Endothelial cell of hepatic sinusoid (primary cell): ENCODE measurements around the gene P2RX5.
"Not testable (repeated sequence)": the region's sequence is repeated elsewhere in the genome, so short reads cannot be mapped to it uniquely, and the experiment has no call there.

Source experiments
- in situ Hi-C: cut with HindIII; loops from 2 replicates; pipeline ENCODE4 v1.10.0; 2017; ENCODE audit warnings: low sequenced_read_pairs

The P2RX5 gene

GRCh38 chr17:3715296-3715695 is 19.3 kb upstream of the P2RX5 start:
- in situ Hi-C loops = no loop called here

GRCh38 chr17:3712811-3713463 is 17.0 kb upstream of the P2RX5 start:
- in situ Hi-C loops = no loop called here

- in situ Hi-C loops = no loop called here
These were observed 15.0 kb upstream of the P2RX5 start for GRCh38 chr17:3710951-3711383.

- in situ Hi-C loops = no loop called here
These were observed 12.4 kb upstream of the P2RX5 start for GRCh38 chr17:3708366-3708765.

- in situ Hi-C loops = not testable (repeated sequence)
These were observed 9.7 kb upstream of the P2RX5 start for GRCh38 chr17:3705718-3705984.

GRCh38 chr17:3704931-3705717 is 9.2 kb upstream of the P2RX5 start:
- in situ Hi-C loops = no loop called here

- in situ Hi-C loops = not testable (repeated sequence)
These were observed 6.1 kb upstream of the P2RX5 start for GRCh38 chr17:3702041-3702539.

- in situ Hi-C loops = loop anchor here (10.0 kb wide), 1 partner anchor 65 kb away; no protein-coding TSS in a partner anchor
These were observed 4.0 kb upstream of the P2RX5 start for GRCh38 chr17:3699951-3700350.

GRCh38 chr17:3698139-3698538 is 2.2 kb upstream of the P2RX5 start:
- in situ Hi-C loops = loop anchor here (10.0 kb wide), 1 partner anchor 67 kb away; no protein-coding TSS in a partner anchor

GRCh38 chr17:3697103-3697476 is 1.1 kb upstream of the P2RX5 start:
- in situ Hi-C loops = loop anchor here (10.0 kb wide), 1 partner anchor 68 kb away; no protein-coding TSS in a partner anchor

- in situ Hi-C loops = loop anchor here (10.0 kb wide), 1 partner anchor 70 kb away; no protein-coding TSS in a partner anchor
These were observed 729 bp downstream of the P2RX5 start for GRCh38 chr17:3695129-3695722.

- in situ Hi-C loops = loop anchor here (10.0 kb wide), 1 partner anchor 71 kb away; no protein-coding TSS in a partner anchor
These were observed 2.1 kb downstream of the P2RX5 start for GRCh38 chr17:3693829-3694231.

- in situ Hi-C loops = loop anchor here (10.0 kb wide), 1 partner anchor 72 kb away; no protein-coding TSS in a partner anchor
These were observed 2.8 kb downstream of the P2RX5 start for GRCh38 chr17:3693141-3693540.

- in situ Hi-C loops = loop anchor here (10.0 kb wide), 1 partner anchor 72 kb away; no protein-coding TSS in a partner anchor
These were observed 3.6 kb downstream of the P2RX5 start for GRCh38 chr17:3692346-3692745.

GRCh38 chr17:3691617-3692067 is 4.3 kb downstream of the P2RX5 start:
- in situ Hi-C loops = loop anchor here (10.0 kb wide), 1 partner anchor 73 kb away; no protein-coding TSS in a partner anchor

GRCh38 chr17:3690094-3690715 is 5.8 kb downstream of the P2RX5 start:
- in situ Hi-C loops = loop anchor here (10.0 kb wide), 1 partner anchor 75 kb away; no protein-coding TSS in a partner anchor

- in situ Hi-C loops = loop anchor here (10.0 kb wide), 1 partner anchor 75 kb away; no protein-coding TSS in a partner anchor
These were observed 6.5 kb downstream of the P2RX5 start for GRCh38 chr17:3689262-3690093.

GRCh38 chr17:3688852-3689261 is 7.1 kb downstream of the P2RX5 start:
- in situ Hi-C loops = no loop called here

- in situ Hi-C loops = no loop called here
These were observed 7.9 kb downstream of the P2RX5 start for GRCh38 chr17:3688027-3688553.

GRCh38 chr17:3685174-3685573 is 10.8 kb downstream of the P2RX5 start:
- in situ Hi-C loops = no loop called here
